NCI-H345 (cell line): ENCODE measurements around the gene CDC42.
"Not testable (repeated sequence)": the region's sequence is repeated elsewhere in the genome, so short reads cannot be mapped to it uniquely, and the experiment has no call there.

Source experiments
- DNase-seq: peaks from one replicate; lab custom pipeline; 2025; lab: John Stamatoyannopoulos, UW

Gene CDC42

GRCh38 chr1:22074803-22075202, 22.3 kb downstream of the CDC42 start:
- no peak for DNase-seq

GRCh38 chr1:22075718-22076117, 23.2 kb downstream of the CDC42 start:
- DNase-seq, result no peak

- no peak for DNase-seq
Measured at GRCh38 chr1:22076346-22076745, 23.8 kb downstream of the CDC42 start.

GRCh38 chr1:22077728-22078127, 25.2 kb downstream of the CDC42 start:
- no peak for DNase-seq

GRCh38 chr1:22078133-22078532, 25.6 kb downstream of the CDC42 start:
- no peak for DNase-seq

GRCh38 chr1:22080191-22080590, 27.7 kb downstream of the CDC42 start:
- DNase-seq, result no peak

GRCh38 chr1:22088331-22088730, 35.8 kb downstream of the CDC42 start:
- no peak for DNase-seq

- DNase-seq, result no peak
Measured at GRCh38 chr1:22089134-22089571, 36.6 kb downstream of the CDC42 start.

GRCh38 chr1:22089787-22090186, 37.3 kb downstream of the CDC42 start:
- no peak for DNase-seq

GRCh38 chr1:22090867-22091266, 38.4 kb downstream of the CDC42 start:
- DNase-seq, result no peak

- not testable (repeated sequence) for DNase-seq
Measured at GRCh38 chr1:22092026-22092768, 39.7 kb downstream of the CDC42 start.

GRCh38 chr1:22093513-22093912, 41.0 kb downstream of the CDC42 start:
- no peak for DNase-seq

GRCh38 chr1:22096036-22096435, 43.5 kb downstream of the CDC42 start:
- DNase-seq, result no peak

GRCh38 chr1:22096463-22096862, 44.0 kb downstream of the CDC42 start:
- no peak for DNase-seq

GRCh38 chr1:22098752-22099151, 46.2 kb downstream of the CDC42 start:
- DNase-seq, result no peak

- DNase-seq, result no peak
Measured at GRCh38 chr1:22100168-22100567, 47.7 kb downstream of the CDC42 start.

- no peak for DNase-seq
Measured at GRCh38 chr1:22101199-22101598, 48.7 kb downstream of the CDC42 start.

GRCh38 chr1:22101995-22102394, 49.5 kb downstream of the CDC42 start:
- no peak for DNase-seq

GRCh38 chr1:22102746-22103145, 50.2 kb downstream of the CDC42 start:
- DNase-seq, result no peak

GRCh38 chr1:22104094-22104493, 51.6 kb downstream of the CDC42 start:
- no peak for DNase-seq

- no peak for DNase-seq
Measured at GRCh38 chr1:22104865-22105437, 52.4 kb downstream of the CDC42 start.

- peak; percentile 50 for DNase-seq
Measured at GRCh38 chr1:22105611-22106207, 53.2 kb downstream of the CDC42 start.

- DNase-seq, result no peak
Measured at GRCh38 chr1:22107126-22107525, 54.6 kb downstream of the CDC42 start.
